ENCODE results near the gene HELLS.
"Not testable (repeated sequence)": the region's sequence is repeated elsewhere in the genome, so short reads cannot be mapped to it uniquely, and the experiment has no call there.

Gene HELLS

GRCh38 chr10:94614558-94614957, 69.0 kb downstream of the HELLS start:
- no peak for DNase-seq

DNA sequence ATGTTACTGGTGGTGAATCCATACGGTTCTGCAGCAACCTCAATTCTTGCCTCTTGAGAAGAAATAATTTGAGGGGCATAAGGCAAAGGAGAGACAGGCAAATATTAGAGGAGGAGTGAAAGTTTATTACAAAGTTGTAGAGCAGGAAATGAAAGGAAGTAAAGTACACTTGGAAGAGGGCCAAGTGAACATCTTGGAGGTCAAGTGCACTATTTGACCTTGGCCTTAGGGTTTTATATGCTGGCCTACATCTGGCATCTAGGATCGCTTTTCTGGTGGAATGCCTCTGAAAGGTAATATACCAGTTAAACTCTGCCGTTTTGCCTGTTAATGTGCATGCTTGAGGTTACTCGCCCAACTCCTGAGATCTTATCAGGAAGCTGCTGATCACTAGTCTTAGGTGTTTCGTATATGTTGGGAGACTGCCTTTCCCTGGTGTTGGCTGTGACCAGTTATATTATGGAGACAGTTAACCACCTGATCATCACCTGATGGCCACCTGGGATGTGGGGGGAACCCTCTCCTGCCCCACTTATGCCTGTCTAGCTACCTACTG, 71.9 kb downstream of the HELLS start:
- no peak for DNase-seq

- DNase-seq = no peak
Measured at GRCh38 chr10:94622666-94623205, 77.1 kb downstream of the HELLS start.

DNA sequence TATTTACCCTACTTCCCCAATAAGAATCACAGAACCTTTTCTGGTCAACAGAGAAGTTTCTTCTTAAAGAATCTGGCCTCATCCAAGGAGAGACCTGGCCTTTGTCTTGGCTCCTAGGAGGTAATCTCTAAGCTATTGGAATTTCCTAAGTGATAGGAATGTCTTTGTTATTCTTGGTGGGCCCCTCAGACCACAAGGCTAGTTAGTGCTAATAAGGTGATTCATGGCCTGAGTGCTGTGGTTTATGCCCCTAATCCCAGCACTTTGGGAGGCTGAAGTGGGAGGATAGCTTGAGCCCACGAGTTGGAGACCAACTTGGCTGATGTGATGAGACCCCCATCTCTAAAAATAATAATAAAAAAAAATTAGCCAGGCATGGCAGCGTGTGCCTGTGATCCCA, 78.0 kb downstream of the HELLS start:
- no peak for DNase-seq

- no peak for DNase-seq
Measured at GRCh38 chr10:94626476-94626875, 80.9 kb downstream of the HELLS start.

GRCh38 chr10:94627511-94627910, 81.9 kb downstream of the HELLS start:
- no peak for DNase-seq

GRCh38 chr10:94630017-94630688, 84.6 kb downstream of the HELLS start:
- DNase-seq = no peak

DNA sequence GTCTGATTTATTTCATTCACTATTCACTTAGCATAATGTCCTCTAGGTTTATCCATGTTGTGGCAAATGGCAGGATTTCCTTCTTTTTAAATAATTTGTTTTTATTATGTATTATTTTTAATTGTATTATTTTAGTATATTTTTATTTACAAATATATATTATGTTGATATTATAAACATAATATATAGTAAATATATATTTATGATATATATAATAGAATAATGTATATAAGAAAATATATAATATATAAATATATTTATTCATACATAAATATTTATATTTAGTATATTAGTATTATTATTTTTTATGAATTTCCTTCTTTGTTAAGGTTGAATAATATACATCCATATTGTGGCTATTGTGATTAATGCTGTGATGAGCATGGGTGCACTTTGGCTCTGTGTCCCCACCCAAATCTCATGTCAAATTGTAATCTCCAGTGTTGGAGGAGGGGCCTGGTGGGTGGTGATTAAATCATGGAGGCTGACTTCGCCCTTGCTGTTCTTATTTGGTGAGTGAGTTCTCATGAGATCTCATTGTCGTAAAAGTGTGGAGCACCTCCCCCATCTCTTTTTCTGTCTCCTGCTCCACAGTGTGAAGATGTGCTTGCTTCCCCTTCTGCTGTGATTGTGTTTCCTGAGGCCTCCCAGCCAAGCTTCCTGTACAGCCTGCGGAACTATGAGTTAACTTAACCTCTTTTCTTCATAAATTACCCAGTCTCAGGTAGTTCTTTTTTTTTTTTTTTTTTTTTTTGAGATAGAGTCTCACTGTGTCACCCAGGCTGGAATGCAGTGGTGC, 85.7 kb downstream of the HELLS start:
- no peak for DNase-seq

GRCh38 chr10:94632954-94633353, 87.4 kb downstream of the HELLS start:
- DNase-seq = no peak

- not testable (repeated sequence) for DNase-seq
Measured at GRCh38 chr10:94638097-94638496, 92.5 kb downstream of the HELLS start.

DNA sequence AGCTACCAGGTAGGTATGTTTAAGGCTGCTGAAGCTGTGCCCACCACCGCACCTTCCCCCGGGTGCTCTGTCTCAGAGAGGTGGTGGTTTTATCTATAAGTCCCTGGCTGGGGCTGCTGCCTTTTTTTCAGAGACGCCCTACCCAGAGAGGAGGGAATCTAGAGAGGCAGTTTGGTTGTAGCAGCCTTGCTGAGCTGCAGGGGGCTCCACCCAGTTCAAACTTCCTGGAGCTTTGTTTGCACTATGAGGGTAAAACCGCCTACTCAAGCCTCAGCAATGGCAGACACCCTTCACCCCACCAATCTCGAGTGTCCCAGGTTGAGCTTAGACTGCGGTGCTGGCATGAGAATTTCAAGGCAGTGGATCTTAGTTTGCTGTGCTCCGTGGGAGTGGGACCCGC, 94.3 kb downstream of the HELLS start:
- no peak for DNase-seq

DNA sequence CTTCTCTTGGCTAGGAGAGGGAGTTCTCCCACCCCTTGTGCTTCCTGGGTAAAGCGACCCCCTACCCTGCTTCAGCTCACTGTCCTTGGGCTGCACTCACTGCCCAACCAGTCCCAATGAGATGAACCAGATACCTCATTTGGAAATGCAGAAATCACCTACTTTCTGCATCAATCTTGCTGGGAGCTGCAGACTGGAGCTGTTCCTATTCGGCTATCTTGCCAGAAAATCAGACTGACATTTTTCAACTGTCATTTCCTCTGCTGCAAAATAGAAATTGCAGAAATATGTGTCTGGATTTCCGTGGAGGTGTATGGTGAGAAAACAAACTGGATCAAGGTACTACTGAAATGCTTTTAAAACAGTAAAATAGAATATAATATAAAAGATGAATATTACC, 95.0 kb downstream of the HELLS start:
- no peak for DNase-seq

DNA sequence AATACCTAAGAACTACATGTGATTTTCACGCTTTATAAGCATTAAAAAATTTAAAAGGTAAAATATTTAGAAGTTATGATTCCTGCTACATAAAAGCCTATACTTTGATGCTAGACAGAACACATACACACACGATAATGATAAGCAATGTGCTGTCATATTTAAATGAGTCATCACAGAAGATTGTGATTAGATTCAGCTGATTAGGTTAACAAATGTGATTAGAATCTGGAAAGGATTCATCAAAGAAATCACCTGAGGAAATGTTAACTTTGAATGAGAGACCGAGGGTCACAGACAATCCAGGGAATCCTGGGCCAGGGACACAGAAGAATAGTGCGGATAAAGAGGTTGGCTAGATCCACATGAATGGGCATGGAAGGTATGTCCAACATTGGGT, 95.9 kb downstream of the HELLS start:
- no peak for DNase-seq

DNA sequence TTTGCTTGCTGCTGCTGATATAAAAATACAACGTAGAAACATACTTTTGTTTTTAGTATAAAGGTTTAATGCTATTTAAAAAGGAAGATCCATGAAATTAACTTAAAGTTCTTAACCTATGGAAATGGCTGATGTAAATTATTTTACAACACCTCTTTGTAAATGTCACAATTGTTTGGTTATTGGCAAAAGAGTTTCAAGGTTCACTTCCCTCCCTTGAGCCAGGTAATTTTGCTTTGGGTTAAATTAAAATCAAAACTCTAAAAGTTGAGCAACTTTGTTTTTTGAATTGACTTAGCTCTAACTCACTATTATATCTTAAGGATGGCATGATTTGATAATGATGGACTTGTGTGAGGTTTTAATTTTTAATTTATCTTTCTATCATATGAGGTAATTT, 98.8 kb downstream of the HELLS start:
- no peak for DNase-seq

- DNase-seq = no peak
Measured at GRCh38 chr10:94645285-94645684, 99.7 kb downstream of the HELLS start.

Measured in activated CD8-positive, alpha-beta memory T cell treated with anti-CD3 and anti-CD28 coated beads, Interleukin-2, amount 50 U/mL, for 48 hours (primary cell).